ENCODE results near the gene CFAP91.

The CFAP91 gene

DNA sequence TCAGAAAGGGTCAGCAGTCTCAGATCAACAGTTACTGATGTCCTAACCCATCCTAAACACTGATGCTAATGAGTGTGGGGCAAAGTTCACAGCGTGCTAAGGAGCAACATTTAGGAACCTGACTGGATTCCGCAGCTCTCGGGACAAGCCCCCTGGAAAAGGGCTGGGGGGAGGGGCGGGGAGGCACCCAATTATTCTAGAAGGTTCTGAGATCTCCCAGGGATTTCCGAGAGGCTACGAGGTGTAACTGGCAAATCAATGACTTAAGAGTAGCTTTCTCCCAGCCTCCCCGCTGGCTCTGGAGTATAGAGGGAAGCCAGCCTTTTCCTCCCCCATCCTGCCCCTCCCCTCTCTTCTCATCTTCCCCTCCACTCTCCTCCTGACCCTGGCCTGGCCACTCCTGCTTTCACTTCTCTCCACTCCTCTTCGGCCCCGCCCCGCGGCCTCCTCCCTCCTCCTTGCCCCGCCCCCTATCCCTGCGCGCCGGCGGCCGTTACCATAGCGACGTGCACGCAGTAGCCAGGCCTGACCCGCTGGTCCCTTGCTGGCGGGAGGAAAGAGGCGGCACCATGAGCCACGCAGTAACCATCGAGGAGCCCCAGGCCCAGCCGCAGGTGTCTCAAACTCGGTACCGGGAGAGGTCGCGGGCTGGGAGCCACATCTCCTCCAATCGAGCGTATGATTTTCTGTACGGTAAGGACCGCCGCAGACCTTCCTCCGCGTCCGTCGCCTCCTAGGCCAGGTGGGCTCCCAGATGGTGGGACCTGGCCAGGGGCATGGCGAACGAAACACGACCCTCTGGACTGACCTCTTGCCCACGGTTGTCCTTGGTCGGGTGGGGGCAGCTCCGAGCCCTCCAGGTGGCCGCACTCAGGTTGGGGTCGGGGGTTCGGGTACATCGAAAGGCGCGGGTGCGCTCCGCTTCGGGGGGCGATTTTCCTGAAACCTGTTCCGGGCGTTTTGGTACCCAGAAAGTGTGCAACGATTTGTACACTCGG is at the start of gene CFAP91:
CFAP91 (plus strand) TSS at position 493 of the 998 bp plus-strand sequence; CDS start at position 570, 77 bp downstream.
- DNase-seq, result peak; percentile 87

DNA sequence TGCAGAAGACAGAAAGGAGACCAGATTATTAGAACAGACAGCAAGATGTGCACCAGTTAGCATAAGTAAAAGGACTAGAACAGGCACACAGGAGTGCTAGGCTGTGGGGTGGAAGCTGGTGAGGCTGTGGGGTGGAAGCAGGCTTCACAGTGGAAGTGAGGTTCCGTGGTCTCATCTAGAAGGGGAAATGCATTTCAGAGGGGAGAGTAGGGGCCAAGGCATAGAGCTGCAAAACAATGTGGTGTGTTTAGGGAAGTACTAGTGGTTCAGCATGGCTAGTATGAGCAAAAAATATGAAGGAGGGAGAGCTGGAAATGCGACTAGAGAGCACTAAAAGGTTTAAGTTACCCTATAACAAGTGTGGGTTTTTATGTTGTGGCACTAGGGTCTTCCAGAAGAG is 48.9 kb upstream of the CFAP91 start:
- DNase-seq, result no peak

GRCh38 chr3:119657887-119658702 is 44.7 kb upstream of the CFAP91 start:
- no peak for DNase-seq

- DNase-seq, result no peak
Observed at GRCh38 chr3:119658994-119659393, 43.8 kb upstream of the CFAP91 start.

- DNase-seq, result no peak
Observed at GRCh38 chr3:119659606-119660291, 43.1 kb upstream of the CFAP91 start.

GRCh38 chr3:119660474-119661440 is 42.1 kb upstream of the CFAP91 start, which contains the start of gene POPDC2:
Gene POPDC2, minus strand, starts transcription at chr3:119660589. Its CDS starts 166 bp downstream, at chr3:119660423.
- peak; percentile 34 for DNase-seq

DNA sequence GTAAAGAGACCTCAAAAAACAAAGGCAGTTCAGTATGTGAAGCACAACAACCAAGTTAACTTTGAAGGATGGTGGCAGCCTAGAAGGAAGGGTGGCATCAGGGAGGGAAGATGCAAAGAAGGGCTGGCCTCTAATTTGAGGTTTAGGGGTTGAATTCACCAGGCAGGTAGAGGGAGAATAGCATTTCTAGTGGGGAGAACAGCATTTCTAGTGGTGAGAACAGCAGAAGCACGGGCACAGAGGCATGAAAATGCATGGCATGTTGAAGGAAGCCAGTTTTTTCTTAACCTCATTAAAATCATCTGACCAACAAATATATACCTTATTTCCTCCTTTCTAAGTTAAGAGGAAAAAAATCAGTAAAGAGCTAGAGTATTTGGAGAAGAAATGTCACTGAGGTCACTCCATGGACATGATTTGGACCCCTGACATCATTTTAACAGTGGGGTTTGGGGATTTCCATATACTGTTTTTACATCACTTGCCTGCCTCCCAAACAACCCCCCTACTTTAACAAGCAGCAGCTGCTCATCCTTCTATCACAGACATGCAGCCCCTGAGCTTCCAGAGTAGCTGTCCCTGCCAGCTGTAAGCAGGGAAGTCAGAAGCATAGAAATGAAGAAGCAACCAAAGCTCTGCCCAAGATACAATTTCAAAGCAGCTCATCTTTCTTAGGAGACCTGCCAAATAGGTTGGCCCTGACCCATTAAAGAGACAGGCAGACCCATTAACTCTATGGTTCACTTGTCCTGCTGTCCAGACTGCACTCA is 40.0 kb upstream of the CFAP91 start:
- DNase-seq, result peak; percentile 60

DNA sequence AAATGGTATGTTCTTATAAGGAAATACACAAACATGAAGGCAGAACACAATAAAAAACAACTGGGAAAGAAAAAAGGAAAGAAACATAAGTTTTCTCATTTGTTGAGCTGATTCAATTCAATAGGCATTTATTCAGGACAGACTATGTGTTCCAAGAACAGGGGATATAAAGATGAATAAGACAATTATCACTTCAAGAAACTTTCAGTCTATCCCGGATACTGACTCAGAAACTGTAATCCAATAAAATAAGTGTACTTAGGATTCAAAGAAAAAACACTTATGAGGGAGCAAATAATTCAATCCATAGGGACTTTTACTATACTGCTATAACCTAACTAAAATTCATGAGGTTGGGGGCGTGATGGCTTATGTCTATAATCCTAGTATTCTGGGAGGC is 38.9 kb upstream of the CFAP91 start:
- DNase-seq, result peak; percentile 70

DNA sequence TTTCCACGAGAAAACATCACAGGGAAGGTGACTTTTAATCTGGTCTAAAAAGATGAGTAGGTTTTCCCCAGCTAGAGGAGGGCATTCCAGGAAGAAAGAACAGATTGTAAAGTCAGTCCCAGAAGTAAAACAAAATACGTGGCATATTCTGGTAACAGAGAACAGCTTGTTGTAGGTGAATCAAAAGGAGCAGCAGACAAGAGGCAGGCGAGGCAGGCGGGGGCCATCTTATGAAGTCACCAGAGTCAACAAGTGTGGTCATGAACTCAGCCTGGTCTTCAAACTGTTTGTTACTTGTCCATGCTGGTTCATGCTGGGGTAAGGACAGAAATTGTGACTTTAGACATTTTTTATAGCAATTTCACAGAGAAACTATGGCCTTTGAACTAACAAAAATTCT is 38.5 kb upstream of the CFAP91 start:
- DNase-seq, result no peak

GRCh38 chr3:119664850-119665379 is 37.9 kb upstream of the CFAP91 start:
- peak; percentile 55 for DNase-seq

DNA sequence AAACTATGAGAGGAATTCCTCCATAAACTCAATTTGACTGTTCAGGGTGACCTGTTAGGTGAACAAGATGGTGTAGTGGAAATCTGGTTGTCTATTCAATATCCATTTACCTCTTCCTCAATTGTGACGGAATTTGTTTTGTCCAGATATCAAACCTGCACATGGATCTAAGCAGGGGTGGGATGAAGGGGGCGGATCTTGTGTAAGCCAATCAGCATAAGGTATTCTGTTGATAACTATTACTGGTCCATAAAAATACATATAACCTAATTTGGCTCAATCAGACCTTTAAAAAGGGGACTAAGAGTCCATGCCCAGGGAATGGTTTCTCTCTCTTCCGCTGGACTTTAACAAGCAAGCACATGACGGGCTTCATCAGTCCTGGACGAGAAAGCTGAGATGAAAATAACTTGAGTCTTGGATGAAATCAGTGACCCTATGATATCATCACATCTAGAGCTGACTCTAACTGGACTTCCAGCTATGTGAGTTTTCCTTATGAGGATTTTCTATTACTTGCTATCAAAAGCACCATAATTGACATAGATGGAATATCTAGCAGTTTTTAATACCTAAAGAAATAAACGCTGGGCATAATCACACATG is 36.8 kb upstream of the CFAP91 start:
- no peak for DNase-seq

GRCh38 chr3:119669906-119670570 is 32.8 kb upstream of the CFAP91 start:
- DNase-seq, result no peak

DNA sequence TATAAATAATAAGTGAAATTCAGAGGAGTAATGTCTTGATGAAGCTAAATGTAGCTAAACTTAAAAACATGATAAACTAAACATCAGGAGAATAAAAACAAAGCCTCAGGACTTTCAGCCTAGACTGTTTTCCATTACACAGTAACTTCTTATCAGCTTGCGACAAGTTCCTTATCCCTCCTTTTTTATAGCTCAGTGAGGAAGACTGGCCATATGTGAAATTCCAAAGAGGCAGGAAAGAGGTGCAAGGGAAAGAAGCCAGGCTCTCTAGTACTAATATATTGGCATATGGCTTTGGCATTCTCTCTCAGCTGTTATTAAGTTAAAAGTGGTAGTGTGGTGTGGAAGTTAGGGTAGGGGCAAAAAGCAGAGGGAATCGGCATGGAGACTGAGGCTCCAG is 30.0 kb upstream of the CFAP91 start:
- DNase-seq, result no peak

DNA sequence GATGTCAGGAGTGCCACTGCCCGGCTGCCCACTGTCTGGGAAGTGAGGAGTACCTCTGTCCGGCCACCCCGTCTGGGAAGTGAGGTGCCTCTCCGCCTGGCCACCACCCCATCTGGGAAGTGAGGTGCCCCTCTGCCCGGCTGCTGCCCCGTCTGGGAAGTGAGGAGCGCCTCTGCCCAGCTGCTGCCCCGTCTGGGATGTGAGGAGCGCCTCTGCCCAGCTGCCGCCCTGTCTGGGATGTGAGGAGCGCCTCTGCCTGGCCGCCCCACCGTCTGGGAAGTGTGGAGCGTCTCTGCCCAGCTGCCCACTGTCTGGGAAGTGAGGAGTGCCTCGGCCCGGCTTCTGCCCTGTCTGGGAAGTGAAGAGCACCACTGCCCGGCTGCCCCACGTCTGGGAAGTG is 28.9 kb upstream of the CFAP91 start:
- DNase-seq, result no peak

GRCh38 chr3:119675188-119675874 is 27.5 kb upstream of the CFAP91 start:
- no peak for DNase-seq

- no peak for DNase-seq
Observed at GRCh38 chr3:119676020-119676419, 26.8 kb upstream of the CFAP91 start.

DNA sequence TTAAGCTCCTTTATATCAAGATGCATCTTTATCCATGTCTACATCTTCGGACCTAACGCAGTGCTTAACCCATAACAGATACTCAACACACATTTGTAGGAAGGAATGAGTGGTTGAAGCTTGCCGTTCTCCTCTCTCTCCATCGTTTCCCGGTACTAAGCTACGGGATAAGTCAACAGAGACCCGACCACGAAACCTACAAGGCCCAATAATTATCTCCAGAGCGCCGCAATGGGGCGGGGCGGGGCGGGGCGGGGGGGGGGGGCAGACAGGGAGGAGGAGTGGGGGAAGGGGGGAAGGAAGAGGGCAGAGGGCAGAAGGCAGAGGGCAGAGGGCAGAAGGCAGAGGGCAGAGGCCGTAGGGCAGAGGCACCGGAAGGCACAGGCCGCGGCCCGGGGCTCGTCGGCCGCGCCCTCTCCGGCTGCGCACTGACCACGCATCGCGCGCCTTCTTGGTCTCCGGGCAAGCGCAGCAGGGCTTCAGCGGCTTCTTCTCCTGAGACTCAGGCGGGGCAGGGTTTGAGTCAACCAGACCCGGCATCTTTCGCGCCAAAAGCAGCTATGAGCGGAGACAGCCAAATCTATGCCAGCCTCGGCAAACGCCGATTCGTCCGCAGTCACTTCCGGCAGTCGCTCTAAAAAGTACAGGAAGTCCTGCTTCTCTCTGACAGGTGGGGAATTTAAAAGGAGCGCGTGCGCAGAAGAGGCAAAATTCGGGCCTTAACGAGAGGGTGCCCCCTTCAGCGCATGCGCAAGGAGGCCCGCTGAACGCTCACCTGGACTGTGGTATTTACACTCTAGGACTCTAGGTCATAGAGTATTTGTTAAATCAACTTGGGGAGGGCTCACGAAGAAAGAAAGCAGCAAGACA is 25.8 kb upstream of the CFAP91 start, which contains the start of gene COX17:
COX17 (minus strand) TSS at position 636 of the 870 bp plus-strand sequence; CDS start at position 540, 96 bp downstream.
- DNase-seq, result peak; percentile 96

GRCh38 chr3:119677641-119677934 is 25.2 kb upstream of the CFAP91 start:
- DNase-seq, result no peak
